Endothelial cell (in vitro differentiated cells): Measurements from ENCODE around the gene PXDN. TPM values are rescaled to one million over a fixed set of nuclear protein-coding genes. Genes with fewer than 3 reads are reported as not detected.

Source experiments
- DNase-seq: peaks from one replicate; pipeline ENCODE4 v3.0.0; 2021; ENCODE audit warnings: low spot score
- H3K27ac Mint-ChIP-seq: one replicate; pipeline ENCODE4 v1.8.0; 2021; ENCODE audit warnings: mixed read lengths, inconsistent platforms; ENCODE audit not compliant: unreplicated experiment
- H3K27me3 Mint-ChIP-seq: one replicate; pipeline ENCODE4 v1.8.0; 2021; ENCODE audit warnings: mild to moderate bottlenecking, moderate library complexity, mixed read lengths, inconsistent platforms; ENCODE audit not compliant: unreplicated experiment
- H3K36me3 Mint-ChIP-seq: one replicate; pipeline ENCODE4 v1.8.0; 2021; ENCODE audit warnings: mild to moderate bottlenecking, low read depth, mixed read lengths, inconsistent platforms; ENCODE audit not compliant: unreplicated experiment
- H3K4me1 Mint-ChIP-seq: one replicate; pipeline ENCODE4 v1.8.0; 2021; ENCODE audit warnings: mild to moderate bottlenecking, mixed read lengths, inconsistent platforms; ENCODE audit not compliant: unreplicated experiment
- H3K4me3 Mint-ChIP-seq: one replicate; pipeline ENCODE4 v1.8.0; 2021; ENCODE audit warnings: mild to moderate bottlenecking, mixed read lengths, inconsistent platforms; ENCODE audit not compliant: unreplicated experiment
- H3K9me3 Mint-ChIP-seq: one replicate; pipeline ENCODE4 v1.8.0; 2021; ENCODE audit warnings: mixed read lengths, inconsistent platforms; ENCODE audit not compliant: unreplicated experiment
- CTCF ChIP-seq: fragments of 200-600 bp; sonication (generic); IDR thresholded peaks from one replicate; pipeline ENCODE4 v1.5.0; 2021; ENCODE audit warnings: antibody characterized with exemption; ENCODE audit not compliant: unreplicated experiment
- total RNA-seq: library from RNA; stranded (reverse); fragmentation: NEBNext Ultra II Directional; extraction: Animal tissue kit (Norgen Biotek cat#: 25700); gene quantifications from one replicate; pipeline ENCODE4 v1.2.1, GENCODE V29; 2021; ENCODE audit not compliant: unreplicated experiment

PXDN gene
- total RNA-seq, 1 donor from 2014 or later = 521 TPM

- peaks cover 49% of the 10 kb centered on the region for H3K4me1 Mint-ChIP-seq
- no peak overlapping the region for H3K4me3 Mint-ChIP-seq
- no peak for TF ChIP-seq CTCF
- peaks cover 32% of the 10 kb centered on the region for H3K36me3 Mint-ChIP-seq
- no peak overlapping the region for H3K27ac Mint-ChIP-seq
- H3K9me3 Mint-ChIP-seq = no peaks in the 10 kb centered on the region
- H3K27me3 Mint-ChIP-seq = peaks cover 1% of the 10 kb centered on the region
- DNase-seq = no peak
Measured at GRCh38 chr2:1731963-1732768, 12.1 kb downstream of the PXDN start.

- peaks cover 55% of the 10 kb centered on the region for H3K4me1 Mint-ChIP-seq
- no peaks in the 10 kb centered on the region for H3K9me3 Mint-ChIP-seq
- peaks cover 4% of the 10 kb centered on the region for H3K27me3 Mint-ChIP-seq
- H3K27ac Mint-ChIP-seq = no peak overlapping the region
- no peak for DNase-seq
- H3K36me3 Mint-ChIP-seq = peaks cover 36% of the 10 kb centered on the region
- no peak for TF ChIP-seq CTCF
- H3K4me3 Mint-ChIP-seq = no peak overlapping the region
Measured at GRCh38 chr2:1731447-1731962, 12.8 kb downstream of the PXDN start.

- no peak overlapping the region for H3K27ac Mint-ChIP-seq
- peaks cover 55% of the 10 kb centered on the region for H3K4me1 Mint-ChIP-seq
- H3K4me3 Mint-ChIP-seq = peak overlapping the region; percentile 49
- no peak for DNase-seq
- no peak for TF ChIP-seq CTCF
- peaks cover 3% of the 10 kb centered on the region for H3K27me3 Mint-ChIP-seq
- no peaks in the 10 kb centered on the region for H3K9me3 Mint-ChIP-seq
- peaks cover 29% of the 10 kb centered on the region for H3K36me3 Mint-ChIP-seq
Measured at GRCh38 chr2:1730015-1730927, 14.0 kb downstream of the PXDN start.

- peaks cover 55% of the 10 kb centered on the region for H3K4me1 Mint-ChIP-seq
- no peak for DNase-seq
- no peak for TF ChIP-seq CTCF
- H3K9me3 Mint-ChIP-seq = no peaks in the 10 kb centered on the region
- H3K4me3 Mint-ChIP-seq = no peak overlapping the region
- peaks cover 2% of the 10 kb centered on the region for H3K27me3 Mint-ChIP-seq
- peaks cover 25% of the 10 kb centered on the region for H3K36me3 Mint-ChIP-seq
- H3K27ac Mint-ChIP-seq = no peak overlapping the region
Measured at GRCh38 chr2:1729242-1729641, 15.1 kb downstream of the PXDN start.
